Natural killer cell (primary cell): ENCODE data around the gene FBXO31. TPM values are rescaled to one million over a fixed set of nuclear protein-coding genes. Genes with fewer than 3 reads are reported as not detected.

Experiments
- ATAC-seq, 3 donors: fragments of 150-1000 bp in 2 of 3; fragments of 200-7000 bp in 1 of 3; cut with Tn5 transposase; 1 replicate in 1 of 3; 2 replicates in 2 of 3; pipeline ENCODE4 v1.10.0; 2021; ENCODE audit warnings: mild to moderate bottlenecking in 2 of 3, moderate library complexity in 2 of 3
- DNase-seq, 2 donors: peaks; one replicate each; pipeline versions ENCODE4 v3.0.0 to v3.0.0-alpha.2; 2013 to 2021; ENCODE audit warnings: mixed read lengths in 1 of 2
- H3K27ac ChIP-seq: one replicate; pipeline ENCODE4 v1.5.1; 2013; ENCODE audit warnings: mild to moderate bottlenecking, low read length
- H3K27me3 ChIP-seq: one replicate; pipeline ENCODE4 v1.6.1; 2013; ENCODE audit warnings: low read length; ENCODE audit not compliant: control insufficient read depth, insufficient read depth
- H3K36me3 ChIP-seq: one replicate; pipeline ENCODE4 v1.6.1; 2013; ENCODE audit warnings: low read length; ENCODE audit not compliant: control insufficient read depth, insufficient read depth
- H3K4me1 ChIP-seq: one replicate; pipeline ENCODE4 v1.6.1; 2013; ENCODE audit warnings: low read length; ENCODE audit not compliant: control insufficient read depth, insufficient read depth
- H3K4me3 ChIP-seq: one replicate; pipeline ENCODE4 v1.5.1; 2013; ENCODE audit warnings: low read length
- H3K9me3 ChIP-seq: one replicate; pipeline ENCODE4 v1.6.1; 2013; ENCODE audit warnings: low read length; ENCODE audit not compliant: control insufficient read depth, insufficient read depth
- H3K27ac Mint-ChIP-seq, 2 donors: one replicate each; pipeline ENCODE4 v1.8.0; 2022; ENCODE audit warnings: mild to moderate bottlenecking in 2 of 2, mixed read lengths in 2 of 2, moderate library complexity in 1 of 2
- H3K27me3 Mint-ChIP-seq, 2 donors: one replicate each; pipeline ENCODE4 v1.8.0; 2022; ENCODE audit warnings: low read depth in 2 of 2, mixed read lengths in 2 of 2
- H3K36me3 Mint-ChIP-seq: one replicate; pipeline ENCODE4 v1.8.0; 2022; ENCODE audit warnings: mixed read lengths
- H3K4me1 Mint-ChIP-seq, 2 donors: one replicate each; pipeline ENCODE4 v1.8.0; 2022; ENCODE audit warnings: mixed read lengths in 2 of 2
- H3K4me3 Mint-ChIP-seq: one replicate; pipeline ENCODE4 v1.8.0; 2022; ENCODE audit warnings: mild to moderate bottlenecking, moderate library complexity, mixed read lengths
- H3K9me3 Mint-ChIP-seq, 2 donors: one replicate each; pipeline ENCODE4 v1.8.0; 2022; ENCODE audit warnings: mixed read lengths in 2 of 2
- WGBS: methylation state at CpG from one replicate; pipeline ENCODE4 v1.1.7; 2013; ENCODE audit warnings: missing lambda C conversion rate; ENCODE audit not compliant: insufficient coverage; 5-methylcytosine and 5-hydroxymethylcytosine counted together
- intact Hi-C: fragments of 100-400 bp; cut with micrococcal nuclease; formaldehyde crosslinking; loops from one replicate; pipeline ENCODE4 v1.14.2; 2022
- total RNA-seq, 4 donors: library from RNA; stranded (reverse); fragments of 120-200 nt in 1 of 4; gene quantifications; one replicate each; pipeline versions ENCODE4 v1.2.3 to v1.2.4, GENCODE V29; 2013 to 2022
- TF ChIP-seq, protein P1 (sequence below): fragments of 200-600 bp; IDR thresholded peaks from one replicate; pipeline ENCODE4 v1.8.0; 2022; ENCODE audit warnings: antibody characterized with exemption

FBXO31 gene
- total RNA-seq, 3 donors from 2014 or later (not counting 1 experiment from before 2014, with no cell fraction given) = 32.2 to 47.2 (median 37.6) TPM

DNA sequence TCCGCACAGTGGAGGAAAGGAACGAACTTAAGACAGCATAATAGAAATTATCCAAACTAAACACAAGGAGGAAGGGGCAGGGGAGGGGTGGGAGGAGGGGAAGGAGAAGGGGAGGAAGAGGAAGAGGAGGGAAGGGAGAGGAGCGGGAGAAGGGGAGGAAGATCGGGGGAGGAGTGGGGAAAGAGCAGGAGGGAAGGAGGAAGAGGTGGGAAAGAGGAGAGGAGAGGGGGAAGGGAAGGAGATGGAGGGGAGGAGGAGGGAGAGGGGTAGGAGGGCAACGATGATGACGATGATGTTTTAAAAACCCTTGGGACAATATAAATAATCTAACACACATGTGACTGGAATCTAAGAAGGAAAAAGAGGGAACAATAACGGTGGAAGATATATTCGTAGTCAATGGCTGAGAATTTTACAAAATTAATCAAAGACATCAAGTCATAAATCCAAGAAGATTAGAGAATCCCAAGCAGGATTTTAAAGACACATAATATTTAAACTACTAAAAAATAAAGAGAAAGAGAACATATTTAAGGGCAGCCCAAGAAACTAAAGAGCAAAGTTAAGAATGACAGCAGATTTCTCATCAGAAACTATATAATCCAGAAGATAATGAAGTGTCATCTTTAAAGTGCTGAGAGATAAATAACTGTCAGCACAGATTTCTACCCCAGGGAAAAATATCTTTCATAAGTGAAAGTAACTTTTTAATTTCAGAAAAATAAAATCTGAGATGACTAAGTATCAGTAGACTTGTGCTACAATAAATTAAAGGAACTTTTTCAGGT lies 96.5 kb downstream of the FBXO31 start:
- Mint-ChIP-seq H3K4me3 (no peak overlapping the region), H3K36me3 (no peaks in the 10 kb centered on the region), H3K9me3 (peaks cover 0 to 2% of the 10 kb centered on the region in 2 donors), H3K27ac (no peak overlapping the region), H3K4me1 (no peaks in the 10 kb centered on the region), H3K27me3 (no peaks in the 10 kb centered on the region)
- TF ChIP-seq, protein P1, sequence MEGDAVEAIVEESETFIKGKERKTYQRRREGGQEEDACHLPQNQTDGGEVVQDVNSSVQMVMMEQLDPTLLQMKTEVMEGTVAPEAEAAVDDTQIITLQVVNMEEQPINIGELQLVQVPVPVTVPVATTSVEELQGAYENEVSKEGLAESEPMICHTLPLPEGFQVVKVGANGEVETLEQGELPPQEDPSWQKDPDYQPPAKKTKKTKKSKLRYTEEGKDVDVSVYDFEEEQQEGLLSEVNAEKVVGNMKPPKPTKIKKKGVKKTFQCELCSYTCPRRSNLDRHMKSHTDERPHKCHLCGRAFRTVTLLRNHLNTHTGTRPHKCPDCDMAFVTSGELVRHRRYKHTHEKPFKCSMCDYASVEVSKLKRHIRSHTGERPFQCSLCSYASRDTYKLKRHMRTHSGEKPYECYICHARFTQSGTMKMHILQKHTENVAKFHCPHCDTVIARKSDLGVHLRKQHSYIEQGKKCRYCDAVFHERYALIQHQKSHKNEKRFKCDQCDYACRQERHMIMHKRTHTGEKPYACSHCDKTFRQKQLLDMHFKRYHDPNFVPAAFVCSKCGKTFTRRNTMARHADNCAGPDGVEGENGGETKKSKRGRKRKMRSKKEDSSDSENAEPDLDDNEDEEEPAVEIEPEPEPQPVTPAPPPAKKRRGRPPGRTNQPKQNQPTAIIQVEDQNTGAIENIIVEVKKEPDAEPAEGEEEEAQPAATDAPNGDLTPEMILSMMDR = no peak
- H3K36me3 ChIP-seq = no peaks in the 10 kb centered on the region
- no peaks in the 10 kb centered on the region for H3K4me1 ChIP-seq
- intact Hi-C loops = no loop called here
- WGBS = 90% methylated on average over 2 of the region's 8 CpGs
- no peak overlapping the region for H3K27ac ChIP-seq
- no peak for ATAC-seq
- no peaks in the 10 kb centered on the region for H3K27me3 ChIP-seq
- no peak for DNase-seq
- no peaks in the 10 kb centered on the region for H3K9me3 ChIP-seq
- H3K4me3 ChIP-seq = no peak overlapping the region

DNA sequence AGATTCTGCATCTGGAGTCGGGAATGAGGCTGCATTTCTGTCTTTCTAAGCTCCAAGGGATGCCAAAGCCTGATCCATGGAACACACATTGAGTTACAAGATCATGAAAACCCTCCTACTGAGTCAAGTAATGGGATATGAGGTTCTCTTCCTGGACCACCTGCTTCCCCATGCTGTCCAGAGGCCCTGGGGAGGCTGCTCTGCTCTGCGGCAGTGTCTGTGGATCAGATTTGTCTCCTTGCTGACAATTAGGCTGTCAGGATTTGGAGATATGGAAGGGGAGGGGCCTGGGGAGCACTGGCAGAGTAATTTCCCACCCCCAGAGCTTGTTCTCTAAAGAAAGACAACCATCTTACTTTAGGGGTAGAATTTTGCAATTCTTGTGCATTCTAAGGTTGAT lies 99.4 kb downstream of the FBXO31 start:
- Histone ChIP-seq H3K4me3 (no peak overlapping the region), H3K9me3 (no peaks in the 10 kb centered on the region), H3K27me3 (no peaks in the 10 kb centered on the region), H3K4me1 (no peaks in the 10 kb centered on the region), H3K27ac (no peak overlapping the region), H3K36me3 (no peaks in the 10 kb centered on the region)
- H3K27me3 Mint-ChIP-seq = no peaks in the 10 kb centered on the region
- no peak overlapping the region for H3K4me3 Mint-ChIP-seq
- intact Hi-C loops = no loop called here
- TF ChIP-seq, protein P1 = no peak
- no peak overlapping the region for H3K27ac Mint-ChIP-seq
- WGBS = 82% methylated on average over 2 of the region's 2 CpGs
- H3K9me3 Mint-ChIP-seq = peaks cover 0 to 2% of the 10 kb centered on the region in 2 donors
- no peaks in the 10 kb centered on the region for H3K4me1 Mint-ChIP-seq
- no peaks in the 10 kb centered on the region for H3K36me3 Mint-ChIP-seq
- ATAC-seq (no peak), DNase-seq (no peak)

DNA sequence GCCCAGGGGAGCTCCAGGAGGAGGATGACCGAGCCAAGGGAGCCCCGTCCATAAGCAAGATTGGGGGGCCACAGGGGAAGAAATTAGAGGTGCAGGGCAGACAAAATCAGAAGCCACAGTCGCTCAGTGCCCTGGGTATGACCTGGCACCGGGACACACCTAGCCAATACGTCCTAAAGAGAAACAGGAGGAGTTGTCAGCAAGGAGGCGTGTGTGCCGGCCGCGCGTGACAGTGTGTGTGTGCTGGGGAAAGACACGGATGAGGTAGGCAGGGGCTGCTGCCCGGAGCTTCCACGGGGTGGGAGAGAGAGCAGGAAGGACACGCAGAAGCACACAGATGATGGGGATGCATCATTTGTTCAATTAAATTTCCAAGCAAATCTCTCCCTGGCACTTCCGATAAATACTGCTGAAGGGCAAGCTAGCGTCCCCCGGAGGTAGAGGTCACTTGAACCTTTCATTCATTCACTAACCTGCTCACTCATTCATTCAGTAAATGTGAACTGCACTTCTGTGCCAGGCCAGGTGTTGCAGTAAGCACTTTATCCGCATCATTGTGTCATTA lies 104.4 kb downstream of the FBXO31 start:
- TF ChIP-seq, protein P1 = no peak
- intact Hi-C loops = no loop called here
- Histone ChIP-seq H3K4me3 (no peak overlapping the region), H3K9me3 (no peaks in the 10 kb centered on the region), H3K36me3 (no peaks in the 10 kb centered on the region), H3K27ac (no peak overlapping the region), H3K4me1 (peaks cover 7% of the 10 kb centered on the region), H3K27me3 (no peaks in the 10 kb centered on the region)
- H3K27me3 Mint-ChIP-seq = peaks cover 15 to 16% of the 10 kb centered on the region in 2 donors
- no peaks in the 10 kb centered on the region for H3K36me3 Mint-ChIP-seq
- H3K4me3 Mint-ChIP-seq = no peak overlapping the region
- no peaks in the 10 kb centered on the region for H3K9me3 Mint-ChIP-seq
- DNase-seq = no peak
- 86% methylated on average over 18 of the region's 18 CpGs for WGBS
- H3K27ac Mint-ChIP-seq = no peak overlapping the region
- H3K4me1 Mint-ChIP-seq = peaks cover 16 to 21% of the 10 kb centered on the region in 2 donors
- peak in 1 of 3 donors; percentile 5 for ATAC-seq
